Glomerular visceral epithelial cell (primary cell): ENCODE data around the gene MAD1L1.

Experiments
- DNase-seq: peaks from one replicate; pipeline ENCODE4 v3.0.0-alpha.2; 2016; ENCODE audit errors: extremely low spot score

The MAD1L1 gene

DNA sequence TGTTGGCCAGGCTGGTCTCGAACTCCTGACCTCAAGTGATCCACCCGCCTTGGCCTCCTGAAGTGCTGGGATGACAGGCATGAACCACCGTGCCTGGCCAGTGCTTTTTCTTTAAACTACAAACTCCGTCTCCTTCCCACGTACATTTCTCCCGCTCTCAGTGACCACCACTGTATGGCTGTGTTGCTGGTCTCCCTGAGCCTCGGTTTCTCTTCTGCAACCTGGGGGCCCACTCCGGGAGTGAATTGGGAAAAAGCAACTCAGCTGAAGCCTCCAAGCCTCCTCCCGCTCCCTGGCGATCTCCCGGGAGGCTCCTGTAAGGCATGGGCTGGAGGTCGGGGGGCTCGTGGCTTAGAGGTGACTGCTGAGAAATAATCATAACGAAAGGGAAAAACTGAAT is 426.4 kb downstream of the MAD1L1 start:
- no peak for DNase-seq

GRCh38 chr7:1804310-1804709 is 428.4 kb downstream of the MAD1L1 start:
- no peak for DNase-seq

DNA sequence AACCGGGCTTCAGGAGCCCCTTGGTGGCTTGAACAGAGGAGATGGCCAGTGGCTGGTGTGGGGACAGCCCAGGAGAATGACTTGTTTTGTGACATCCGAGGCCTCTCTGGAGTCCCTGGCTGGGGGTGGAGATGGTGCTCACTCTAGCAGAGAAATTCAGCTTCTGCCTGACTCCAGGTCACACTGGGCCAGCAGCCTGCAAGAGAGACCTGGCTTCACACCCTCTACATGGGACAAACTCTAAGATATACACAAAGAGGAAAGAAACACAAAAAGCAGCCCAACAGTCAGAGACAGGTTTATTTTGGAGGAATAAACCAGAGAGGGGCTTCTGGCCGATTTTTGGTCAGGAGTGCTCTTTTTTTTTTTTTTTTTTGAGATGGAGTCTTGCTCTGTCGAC is 429.8 kb downstream of the MAD1L1 start:
- no peak for DNase-seq

DNA sequence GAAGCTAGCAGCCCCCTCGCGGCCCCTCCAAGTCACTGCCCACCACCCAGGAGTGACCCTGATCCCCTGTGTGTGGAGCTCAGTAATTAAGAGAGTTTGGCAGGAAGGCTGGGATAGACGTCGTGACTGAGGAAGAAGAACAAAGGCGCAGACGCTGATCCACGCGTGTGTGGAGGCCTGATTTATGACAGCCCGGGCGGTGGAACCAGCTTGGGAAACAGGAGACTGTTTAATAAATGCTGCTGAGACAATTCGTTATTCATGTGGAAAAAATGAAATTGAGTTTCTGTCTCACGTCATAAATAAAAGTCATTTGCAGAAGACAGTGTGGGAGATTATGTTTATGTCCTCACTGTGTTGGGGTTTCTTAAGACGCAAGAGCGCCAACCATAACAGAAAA is 431.8 kb downstream of the MAD1L1 start:
- DNase-seq: no peak

- DNase-seq: no peak
Measured at GRCh38 chr7:1798191-1798590, 434.6 kb downstream of the MAD1L1 start.

GRCh38 chr7:1794888-1795542 is 437.7 kb downstream of the MAD1L1 start:
- DNase-seq: no peak

DNA sequence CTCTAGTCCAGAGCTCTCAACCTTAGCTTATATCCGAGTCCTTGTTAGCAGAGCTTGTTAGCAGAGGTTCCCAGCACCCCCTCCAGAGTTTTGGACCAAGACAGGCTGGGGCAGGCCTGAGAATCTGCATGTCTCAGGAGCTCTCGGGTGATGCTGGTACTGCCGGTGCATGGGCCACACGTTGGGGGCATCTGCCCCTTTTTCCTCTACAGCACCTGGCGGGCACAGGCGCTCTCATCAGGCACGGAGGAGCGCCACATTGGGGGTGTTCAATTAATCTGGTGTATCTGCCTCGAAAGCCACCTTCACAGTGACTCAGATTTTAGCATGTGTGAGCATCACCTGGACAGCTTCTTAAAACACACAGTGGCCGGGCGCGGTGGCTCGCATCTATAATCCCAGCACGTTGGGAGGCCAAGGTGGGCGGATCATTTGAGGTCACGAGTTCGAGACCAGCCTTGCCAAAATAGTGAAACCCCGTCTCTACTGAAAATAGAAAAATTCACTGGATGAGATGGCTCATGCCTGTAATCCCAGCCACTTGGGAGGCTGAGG is 445.0 kb downstream of the MAD1L1 start:
- no peak for DNase-seq

GRCh38 chr7:1787241-1787640 is 445.5 kb downstream of the MAD1L1 start:
- no peak for DNase-seq

DNA sequence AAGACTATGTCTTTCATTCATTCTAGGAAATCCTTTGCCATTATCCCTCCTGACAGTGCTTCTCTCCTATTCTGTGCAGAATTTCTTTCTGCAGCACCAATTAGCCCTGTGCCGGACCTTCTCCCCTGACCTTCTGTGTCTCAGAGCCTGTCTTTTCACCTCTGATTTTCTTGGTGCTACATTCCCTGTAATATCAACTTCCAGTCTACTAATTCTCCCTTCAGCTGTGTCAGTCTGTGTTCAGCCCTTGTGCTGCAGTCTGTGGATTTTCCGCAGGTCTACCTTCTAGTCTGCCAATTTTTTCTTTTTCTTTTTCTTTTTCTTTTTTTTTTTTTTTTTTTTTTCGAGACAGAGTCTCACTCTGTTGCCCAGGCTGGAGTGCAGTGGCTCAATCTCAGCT is 446.9 kb downstream of the MAD1L1 start:
- no peak for DNase-seq

GRCh38 chr7:1781369-1781768 is 451.4 kb downstream of the MAD1L1 start:
- no peak for DNase-seq

GRCh38 chr7:1779445-1779844 is 453.3 kb downstream of the MAD1L1 start:
- no peak for DNase-seq

DNA sequence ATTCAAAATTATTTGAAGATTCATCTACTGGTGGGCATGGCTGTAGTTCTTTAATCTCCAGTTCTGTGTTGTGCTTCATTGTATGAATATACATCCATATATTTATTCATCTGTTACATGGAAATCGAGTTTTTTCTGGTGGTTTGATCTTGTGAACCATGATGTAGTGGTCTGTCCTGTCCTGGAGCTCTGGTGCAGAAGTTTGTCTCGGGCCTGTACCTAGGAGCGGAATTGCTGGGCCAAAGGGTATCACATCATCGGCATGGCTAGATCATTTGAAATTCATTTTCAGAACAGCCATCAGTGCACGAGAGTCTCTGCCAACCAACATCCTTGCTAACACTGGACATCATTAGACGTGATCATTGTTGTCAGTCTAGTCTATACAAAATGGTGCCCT is 455.6 kb downstream of the MAD1L1 start:
- no peak for DNase-seq

GRCh38 chr7:1775389-1775788 is 457.4 kb downstream of the MAD1L1 start:
- DNase-seq: no peak

DNA sequence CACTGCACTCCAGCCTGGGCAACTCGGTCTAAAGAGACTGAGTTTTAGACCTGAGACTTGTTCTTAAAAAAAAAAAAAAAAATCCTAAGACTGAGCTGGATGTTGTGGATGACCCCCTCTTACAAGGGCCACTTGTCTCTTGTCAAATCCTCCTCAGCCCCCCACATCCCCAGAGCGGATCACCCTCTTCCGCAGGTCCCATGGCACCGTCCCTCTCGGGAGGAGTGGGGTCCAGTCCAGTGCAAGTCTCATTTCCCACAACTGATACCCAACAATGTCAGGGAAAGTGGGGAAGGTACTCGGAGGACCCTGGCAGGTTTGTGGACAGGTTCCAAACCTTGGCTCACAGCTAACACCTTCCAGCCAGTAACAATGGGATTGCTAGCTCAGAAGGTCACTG is 462.4 kb downstream of the MAD1L1 start:
- no peak for DNase-seq

DNA sequence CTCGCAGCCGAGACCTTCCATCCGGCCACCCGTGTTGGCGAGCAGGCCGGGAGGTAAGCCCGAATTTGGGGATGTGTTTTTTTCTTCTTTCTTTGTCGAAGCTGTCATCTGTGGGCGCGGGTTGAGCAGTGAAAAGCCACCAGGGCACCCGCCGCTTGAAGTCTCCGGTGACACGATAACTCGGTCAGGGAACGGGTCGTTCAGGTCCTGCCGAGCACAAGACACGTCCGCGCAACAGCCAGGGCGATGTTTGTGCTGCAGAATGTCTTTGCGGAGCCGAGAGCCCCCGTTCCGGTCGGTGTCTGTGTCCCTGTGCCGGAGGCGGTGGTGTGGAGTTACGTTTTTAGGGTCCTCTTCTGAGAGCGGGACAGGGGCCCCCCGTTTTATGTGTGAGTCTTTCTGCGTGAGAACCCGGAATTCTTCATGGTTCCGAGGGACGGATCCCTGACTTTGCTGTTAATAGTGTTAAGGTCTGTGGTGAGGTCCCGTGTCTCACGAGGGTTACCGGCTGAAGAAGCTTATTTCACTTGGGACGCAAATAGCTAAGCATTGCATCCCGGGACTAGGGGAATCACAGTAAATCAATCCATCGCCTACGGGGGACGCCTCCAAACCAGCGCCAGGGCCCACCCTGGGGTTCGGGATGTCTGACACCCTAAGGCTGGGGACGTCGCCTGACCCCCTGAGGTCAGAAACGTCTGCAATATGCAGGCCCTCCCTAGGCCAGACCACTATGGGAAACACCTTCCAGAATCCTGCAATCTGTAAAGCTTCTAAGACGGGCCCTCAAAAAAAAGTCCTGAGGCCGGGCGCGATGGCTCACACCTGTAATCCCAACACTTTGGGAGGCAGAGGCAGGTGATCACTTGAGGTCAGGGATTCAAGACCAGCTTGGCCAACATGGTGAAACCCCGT is 463.2 kb downstream of the MAD1L1 start:
- DNase-seq: no peak

DNA sequence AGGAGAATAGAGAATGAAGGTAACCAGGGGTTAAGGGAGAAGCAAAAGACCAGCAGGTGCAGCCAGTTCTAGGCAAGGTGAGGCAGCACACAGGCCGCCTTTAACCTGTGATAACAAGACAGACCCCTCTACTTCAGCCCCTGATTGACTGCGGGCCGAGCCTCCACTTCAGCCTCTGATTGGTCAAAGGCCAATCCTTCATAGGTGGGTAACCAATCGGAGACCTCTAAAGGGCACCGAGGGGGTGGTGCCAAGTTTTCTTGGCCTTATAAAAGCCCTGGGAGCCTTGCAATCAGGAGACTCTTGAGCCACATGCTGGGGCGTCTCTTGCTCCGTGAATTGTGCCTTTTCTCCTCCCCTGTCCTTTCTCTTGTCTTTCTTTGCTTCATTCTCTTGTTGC is 463.9 kb downstream of the MAD1L1 start:
- no peak for DNase-seq

- no peak for DNase-seq
Measured at GRCh38 chr7:1767524-1767923, 465.2 kb downstream of the MAD1L1 start.
